MCF 10A (cell line): ENCODE data around the gene ZNF544. TPM values are rescaled to one million over a fixed set of nuclear protein-coding genes. Genes with fewer than 3 reads are reported as not detected.

ENCODE experiments used
- BruUV-seq: library from RNA; stranded (reverse); fragments of 400-500 nt; replicated peaks from 2 replicates; lab custom pipeline; 2021; lab: Mats Ljungman, UMichigan
- CTCF ChIA-PET: fragments of 300-600 bp; sonication (Branson Sonifier 250); formaldehyde crosslinking; extraction: SDS; loops from one replicate; lab custom pipeline; 2021; ENCODE audit warnings: antibody characterized with exemption, inconsistent platforms; lab: Yijun Ruan, JAX
- POLR2A ChIA-PET: fragments of 300-600, 350-650 bp; sonication (Branson Sonifier 250); formaldehyde crosslinking; extraction: SDS; loops from one replicate; lab custom pipeline; 2020; ENCODE audit warnings: antibody characterized with exemption, inconsistent platforms; lab: Yijun Ruan, JAX
- DNase-seq: peaks from one replicate; pipeline ENCODE4 v3.0.0-alpha.2; 2018; ENCODE audit not compliant: unreplicated experiment
- H3K27ac Mint-ChIP-seq: one replicate; pipeline ENCODE4 v1.8.0; 2022; ENCODE audit warnings: mild to moderate bottlenecking, low read depth, mixed read lengths; ENCODE audit not compliant: unreplicated experiment
- H3K27me3 Mint-ChIP-seq: one replicate; pipeline ENCODE4 v1.8.0; 2022; ENCODE audit warnings: mixed read lengths; ENCODE audit not compliant: insufficient read depth, unreplicated experiment
- H3K36me3 Mint-ChIP-seq: one replicate; pipeline ENCODE4 v1.8.0; 2022; ENCODE audit warnings: mild to moderate bottlenecking, moderate library complexity, mixed read lengths; ENCODE audit not compliant: insufficient read depth, unreplicated experiment
- H3K4me1 Mint-ChIP-seq: one replicate; pipeline ENCODE4 v1.8.0; 2022; ENCODE audit warnings: mixed read lengths; ENCODE audit not compliant: insufficient read depth, unreplicated experiment
- H3K4me3 Mint-ChIP-seq: one replicate; pipeline ENCODE4 v1.8.0; 2022; ENCODE audit warnings: mild to moderate bottlenecking, moderate library complexity, mixed read lengths; ENCODE audit not compliant: unreplicated experiment
- H3K9me3 Mint-ChIP-seq: one replicate; pipeline ENCODE4 v1.8.0; 2022; ENCODE audit warnings: mixed read lengths; ENCODE audit not compliant: unreplicated experiment
- intact Hi-C: fragments of 100-400 bp; cut with micrococcal nuclease; formaldehyde crosslinking; loops from 2 replicates; pipeline ENCODE4 v1.14.1; 2022
- total RNA-seq: library from RNA; stranded (reverse); gene quantifications from 2 replicates; pipeline ENCODE4 v1.2.3, GENCODE V29; 2022
- TF ChIP-seq, protein P1 (sequence below): fragments of 200-600 bp; IDR thresholded peaks from one replicate; pipeline ENCODE4 v1.8.0; 2022; ENCODE audit warnings: antibody characterized with exemption, mild to moderate bottlenecking; ENCODE audit not compliant: unreplicated experiment

ZNF544 gene
- total RNA-seq, 1 experiment from 2014 or later, result 42.3 TPM

DNA sequence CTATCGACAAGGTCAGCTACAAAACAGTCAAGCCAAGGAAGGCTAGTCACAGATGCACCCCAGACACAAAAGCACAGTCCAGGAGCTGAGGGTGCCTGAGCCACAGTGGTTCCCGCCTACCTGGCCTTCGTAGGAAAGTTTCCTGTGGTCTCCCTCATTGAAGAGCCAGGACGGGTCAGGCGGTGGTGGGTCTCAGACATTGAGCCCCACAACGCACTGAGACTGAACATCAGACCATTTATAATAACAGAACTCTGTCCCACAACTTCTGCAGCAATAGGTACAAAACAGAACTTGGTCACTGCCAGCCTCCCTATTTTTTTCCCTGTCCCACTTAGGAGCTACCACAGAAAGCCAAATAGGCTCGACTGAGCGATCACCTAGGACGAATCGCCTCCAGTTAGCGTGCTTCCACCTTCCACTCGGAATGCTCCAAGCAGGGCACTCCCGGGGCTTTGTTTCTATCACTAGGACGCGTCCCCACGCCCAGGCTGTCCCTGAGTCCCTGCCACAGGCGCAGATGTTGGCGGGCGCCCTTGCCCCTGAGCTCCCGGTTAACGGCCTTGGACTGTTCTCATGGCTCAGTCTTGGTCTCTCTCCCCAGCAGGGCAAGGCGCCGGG is 640 bp upstream of the ZNF544 start:
- peak overlapping the region; percentile 92 for H3K27ac Mint-ChIP-seq
- no peaks in the 10 kb centered on the region for H3K27me3 Mint-ChIP-seq
- H3K4me3 Mint-ChIP-seq, result peak overlapping the region; percentile 85
- peaks cover 8% of the 10 kb centered on the region for H3K4me1 Mint-ChIP-seq
- DNase-seq, result no peak
- intact Hi-C loops, result loop anchor here (2.0 to 5.0 kb wide), 2 partner anchors 77 to 159 kb away; partner anchors contain the start of genes ERVK3-1 and RPS5
- H3K36me3 Mint-ChIP-seq, result peaks cover 46% of the 10 kb centered on the region
- TSS peak; percentile 83 for BruUV-seq
- POLR2A ChIA-PET, result interaction anchor here (0.6 to 2.5 kb wide), 18 partner anchors 9 to 1026 kb away, joined by 3 to 17 read pairs (median 4); partner anchors contain the start of genes ERVK3-1, TRIM28, ZNF274 and ZNF329
- TF ChIP-seq, protein P1, sequence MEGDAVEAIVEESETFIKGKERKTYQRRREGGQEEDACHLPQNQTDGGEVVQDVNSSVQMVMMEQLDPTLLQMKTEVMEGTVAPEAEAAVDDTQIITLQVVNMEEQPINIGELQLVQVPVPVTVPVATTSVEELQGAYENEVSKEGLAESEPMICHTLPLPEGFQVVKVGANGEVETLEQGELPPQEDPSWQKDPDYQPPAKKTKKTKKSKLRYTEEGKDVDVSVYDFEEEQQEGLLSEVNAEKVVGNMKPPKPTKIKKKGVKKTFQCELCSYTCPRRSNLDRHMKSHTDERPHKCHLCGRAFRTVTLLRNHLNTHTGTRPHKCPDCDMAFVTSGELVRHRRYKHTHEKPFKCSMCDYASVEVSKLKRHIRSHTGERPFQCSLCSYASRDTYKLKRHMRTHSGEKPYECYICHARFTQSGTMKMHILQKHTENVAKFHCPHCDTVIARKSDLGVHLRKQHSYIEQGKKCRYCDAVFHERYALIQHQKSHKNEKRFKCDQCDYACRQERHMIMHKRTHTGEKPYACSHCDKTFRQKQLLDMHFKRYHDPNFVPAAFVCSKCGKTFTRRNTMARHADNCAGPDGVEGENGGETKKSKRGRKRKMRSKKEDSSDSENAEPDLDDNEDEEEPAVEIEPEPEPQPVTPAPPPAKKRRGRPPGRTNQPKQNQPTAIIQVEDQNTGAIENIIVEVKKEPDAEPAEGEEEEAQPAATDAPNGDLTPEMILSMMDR, result no peak
- peaks cover 22% of the 10 kb centered on the region for H3K9me3 Mint-ChIP-seq
- CTCF ChIA-PET, result interaction anchor here (0.6 to 1.4 kb wide), 5 partner anchors 17 to 116 kb away, joined by 3 to 6 read pairs (median 4); partner anchors contain the start of gene ZNF274

DNA sequence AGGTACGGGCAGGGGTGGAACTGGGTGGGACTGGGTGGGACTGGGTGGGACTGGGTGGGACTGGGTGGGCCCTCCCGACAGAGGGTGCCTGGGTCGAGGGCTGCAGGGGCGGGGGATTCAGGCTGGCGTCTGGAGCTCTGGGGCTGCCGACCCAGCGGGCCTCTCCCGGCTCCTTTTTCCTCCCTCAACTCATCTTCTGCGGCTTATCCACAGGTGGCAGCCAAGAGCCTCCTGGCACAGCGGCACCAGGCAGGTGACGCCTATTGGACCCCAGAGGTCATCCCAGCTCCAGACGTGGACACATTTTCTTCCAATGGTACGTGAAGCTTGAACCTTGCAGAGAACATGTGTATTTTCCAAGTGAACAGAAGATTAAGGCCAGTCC is 533 bp downstream of the ZNF544 start:
- peak; percentile 53 for DNase-seq
- BruUV-seq, result no TSS peak
- peak overlapping the region; percentile 92 for H3K27ac Mint-ChIP-seq
- H3K27me3 Mint-ChIP-seq, result no peaks in the 10 kb centered on the region
- H3K9me3 Mint-ChIP-seq, result peaks cover 34% of the 10 kb centered on the region
- peaks cover 8% of the 10 kb centered on the region for H3K4me1 Mint-ChIP-seq
- TF ChIP-seq, protein P1, result peak; percentile 15
- H3K36me3 Mint-ChIP-seq, result peaks cover 55% of the 10 kb centered on the region
- ChIA-PET POLR2A (interaction anchor here (1.0 to 2.5 kb wide), 10 partner anchors 8 to 133 kb away, joined by 3 to 17 read pairs (median 6); partner anchors contain the start of genes ERVK3-1, ZNF274, ZNF497 and ZNF8), CTCF (interaction anchor here (0.6 to 1.4 kb wide), 7 partner anchors 9 to 596 kb away, joined by 3 to 5 read pairs (median 3); partner anchors contain the start of genes ZNF211 and ZNF8)
- peak overlapping the region; percentile 85 for H3K4me3 Mint-ChIP-seq
- intact Hi-C loops, result loop anchor here (2.0 to 5.0 kb wide), 2 partner anchors 76 to 158 kb away; partner anchors contain the start of genes ERVK3-1 and RPS5

DNA sequence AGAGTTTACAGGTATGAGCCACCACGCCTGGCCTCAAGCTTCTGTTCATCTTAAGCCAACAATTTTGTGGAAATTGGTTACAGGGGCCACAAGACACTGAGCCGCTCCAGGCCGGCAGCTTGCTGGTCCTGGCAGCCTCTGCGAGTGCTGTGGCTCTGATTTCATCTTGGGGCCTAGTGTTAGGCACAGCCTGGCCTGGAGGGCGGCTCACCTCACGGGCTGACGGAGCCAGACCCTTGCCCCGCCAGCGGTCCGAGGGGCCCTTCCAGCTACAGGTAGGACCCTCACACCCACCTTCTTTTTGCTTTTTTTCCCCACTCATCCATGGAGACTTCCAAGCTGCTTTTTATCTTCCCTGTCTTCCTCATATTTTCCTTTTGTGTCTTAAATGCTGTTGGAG is 8.6 kb downstream of the ZNF544 start:
- H3K9me3 Mint-ChIP-seq, result peaks cover 35% of the 10 kb centered on the region
- no TSS peak for BruUV-seq
- H3K27ac Mint-ChIP-seq, result no peak overlapping the region
- peaks cover 93% of the 10 kb centered on the region for H3K36me3 Mint-ChIP-seq
- CTCF ChIA-PET, result no interaction called here
- no peaks in the 10 kb centered on the region for H3K4me1 Mint-ChIP-seq
- H3K27me3 Mint-ChIP-seq, result no peaks in the 10 kb centered on the region
- intact Hi-C loops, result no loop called here
- H3K4me3 Mint-ChIP-seq, result no peak overlapping the region
- no peak for DNase-seq
- TF ChIP-seq, protein P1, result no peak
- POLR2A ChIA-PET, result interaction anchor here (1.2 to 1.5 kb wide), 2 partner anchors 9 to 41 kb away, joined by 3 to 5 read pairs; partner anchors contain the start of genes ZNF544 and ZNF8

DNA sequence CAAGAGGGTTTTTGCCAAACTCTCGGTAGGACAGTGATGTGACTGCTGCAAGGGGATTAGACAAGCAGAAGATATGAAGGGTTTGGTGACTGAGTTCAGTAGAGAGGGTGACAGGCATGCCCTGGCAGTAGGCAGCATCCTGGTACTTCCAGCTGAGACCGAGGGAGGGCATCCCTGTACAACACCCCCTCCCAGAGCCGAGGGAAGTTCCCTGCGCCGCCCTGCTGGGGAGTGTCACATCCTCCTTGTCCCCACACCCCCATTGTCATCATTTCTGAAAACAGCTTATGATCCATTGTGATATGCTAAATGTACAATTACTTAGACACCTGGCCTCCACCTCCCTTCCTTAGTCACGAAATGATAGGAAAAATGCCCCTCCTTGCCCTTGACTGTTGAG is 14.6 kb downstream of the ZNF544 start:
- peaks cover 24% of the 10 kb centered on the region for H3K9me3 Mint-ChIP-seq
- H3K27me3 Mint-ChIP-seq, result no peaks in the 10 kb centered on the region
- no peaks in the 10 kb centered on the region for H3K4me1 Mint-ChIP-seq
- no peak overlapping the region for H3K27ac Mint-ChIP-seq
- CTCF ChIA-PET, result no interaction called here
- no peak overlapping the region for H3K4me3 Mint-ChIP-seq
- TF ChIP-seq, protein P1, result no peak
- intact Hi-C loops, result no loop called here
- BruUV-seq, result no TSS peak
- peaks cover 93% of the 10 kb centered on the region for H3K36me3 Mint-ChIP-seq
- POLR2A ChIA-PET, result no interaction called here
- no peak for DNase-seq
